Karpas-422 (cell line): Measurements from ENCODE around the gene EIF4G3. TPM values are rescaled to one million over a fixed set of nuclear protein-coding genes. Genes with fewer than 3 reads are reported as not detected.
"Not testable (repeated sequence)": the region's sequence is repeated elsewhere in the genome, so short reads cannot be mapped to it uniquely, and the experiment has no call there.

ENCODE experiments used
- DNase-seq: peaks from one replicate; pipeline ENCODE4 v3.0.0-alpha.2; 2015
- H2AFZ ChIP-seq: fragments of 200-600 bp; sonication (generic); 2 replicates; pipeline ENCODE4 v1.6.1; 2014; ENCODE audit warnings: antibody characterized with exemption, low read length, mixed read lengths
- H3K27ac ChIP-seq: fragments of 200-600 bp; sonication (generic); 2 replicates; pipeline ENCODE4 v1.5.1; 2014; ENCODE audit warnings: mild to moderate bottlenecking, low read length, moderate library complexity
- H3K27me3 ChIP-seq: fragments of 200-600 bp; sonication (generic); 2 replicates; pipeline ENCODE4 v1.6.1; 2014; ENCODE audit warnings: low read length, mixed read lengths
- H3K36me3 ChIP-seq: fragments of 200-600 bp; sonication (generic); 2 replicates; pipeline ENCODE4 v1.6.1; 2014; ENCODE audit warnings: low read length, mixed read lengths; ENCODE audit not compliant: insufficient read depth
- H3K4me1 ChIP-seq: fragments of 200-600 bp; sonication (generic); 2 replicates; pipeline ENCODE4 v1.6.1; 2014; ENCODE audit warnings: mild to moderate bottlenecking, low read length, mixed read lengths
- H3K4me2 ChIP-seq: fragments of 200-600 bp; sonication (generic); 2 replicates; pipeline ENCODE4 v1.6.1; 2014; ENCODE audit warnings: low read length, low read depth, mild to moderate bottlenecking; ENCODE audit not compliant: poor library complexity, severe bottlenecking
- H3K4me3 ChIP-seq: fragments of 200-600 bp; sonication (generic); 2 replicates; pipeline ENCODE4 v1.5.1; 2014; ENCODE audit warnings: mild to moderate bottlenecking, antibody characterized with exemption, low read length, mixed read lengths
- H3K79me2 ChIP-seq: fragments of 200-600 bp; sonication (generic); 2 replicates; pipeline ENCODE4 v1.6.1; 2014; ENCODE audit warnings: mild to moderate bottlenecking, low read length, mixed read lengths
- H3K9ac ChIP-seq: fragments of 200-600 bp; sonication (generic); 2 replicates; pipeline ENCODE4 v1.6.0; 2014; ENCODE audit warnings: low read length
- H3K9me2 ChIP-seq: fragments of 200-600 bp; sonication (generic), shearing (Covaris generic); replicated peaks from 2 replicates; pipeline ENCODE4 v1.6.0; 2014; ENCODE audit warnings: mild to moderate bottlenecking, low read length, moderate library complexity; ENCODE audit not compliant: insufficient read depth
- H3K9me3 ChIP-seq: fragments of 300-700, 200-600 bp; sonication (generic); 2 replicates; pipeline ENCODE4 v1.6.1; 2014; ENCODE audit warnings: low read length, mixed read lengths
- H4K20me1 ChIP-seq: fragments of 200-600 bp; sonication (generic); 2 replicates; pipeline ENCODE4 v1.6.1; 2014; ENCODE audit warnings: mild to moderate bottlenecking, antibody characterized with exemption, low read length, low read depth; ENCODE audit not compliant: insufficient read depth
- total RNA-seq: library from RNA; depleted of rRNA; stranded (reverse); fragments of >200 nt; shearing (Covaris generic); gene quantifications from 2 replicates; pipeline ENCODE4 v1.2.3, GENCODE V29; 2014; ENCODE audit warnings: low replicate concordance

Gene EIF4G3
- total RNA-seq, 1 experiment from 2014 or later = 139 TPM

- H2AFZ ChIP-seq = no peak overlapping the region
These were observed 80.7 kb downstream of the EIF4G3 start for GRCh38 chr1:21095976-21096375.

GRCh38 chr1:21094282-21094681, 82.4 kb downstream of the EIF4G3 start:
- not testable (repeated sequence) for H2AFZ ChIP-seq, H4K20me1 ChIP-seq, H3K4me2 ChIP-seq, DNase-seq, H3K27ac ChIP-seq, H3K4me3 ChIP-seq, H3K9me3 ChIP-seq, H3K27me3 ChIP-seq, H3K9me2 ChIP-seq, H3K9ac ChIP-seq
- Histone ChIP-seq H3K36me3 (peaks cover 57% of the 10 kb centered on the region), H3K79me2 (peaks cover 77% of the 10 kb centered on the region), H3K4me1 (peaks cover 21% of the 10 kb centered on the region)

More at GRCh38 chr1:21095976-21096375, 80.7 kb downstream of the EIF4G3 start:
- Histone ChIP-seq H3K36me3 (peaks cover 63% of the 10 kb centered on the region), H3K4me2 (no peak overlapping the region), H3K27ac (no peak overlapping the region), H4K20me1 (no peaks in the 10 kb centered on the region), H3K79me2 (peaks cover 77% of the 10 kb centered on the region), H3K27me3 (no peaks in the 10 kb centered on the region), H3K4me1 (peaks cover 9% of the 10 kb centered on the region; the same call in 1 of the 2 replicates), H3K9me3 (peaks cover 3% of the 10 kb centered on the region; the same call in 1 of the 2 replicates), H3K4me3 (no peak overlapping the region), H3K9ac (no peak overlapping the region), H3K9me2 (no peaks in the 10 kb centered on the region)
- no peak for DNase-seq

GRCh38 chr1:21093271-21093958, 83.3 kb downstream of the EIF4G3 start:
- H3K9ac ChIP-seq, H3K9me2 ChIP-seq, H4K20me1 ChIP-seq, H2AFZ ChIP-seq, H3K27ac ChIP-seq, H3K4me3 ChIP-seq, H3K4me2 ChIP-seq, H3K27me3 ChIP-seq, DNase-seq, H3K9me3 ChIP-seq: not testable (repeated sequence)
- Histone ChIP-seq H3K4me1 (peaks cover 21% of the 10 kb centered on the region), H3K79me2 (peaks cover 77% of the 10 kb centered on the region), H3K36me3 (peaks cover 57% of the 10 kb centered on the region)

GRCh38 chr1:21092545-21092944, 84.2 kb downstream of the EIF4G3 start:
- not testable (repeated sequence) for H3K9ac ChIP-seq, H3K27me3 ChIP-seq, H3K9me2 ChIP-seq, H3K27ac ChIP-seq, DNase-seq, H3K4me3 ChIP-seq, H2AFZ ChIP-seq, H3K9me3 ChIP-seq, H4K20me1 ChIP-seq, H3K4me2 ChIP-seq
- Histone ChIP-seq H3K4me1 (peaks cover 21% of the 10 kb centered on the region), H3K79me2 (peaks cover 75% of the 10 kb centered on the region), H3K36me3 (peaks cover 52% of the 10 kb centered on the region)

- not testable (repeated sequence) for DNase-seq, H3K9ac ChIP-seq
- H3K27ac ChIP-seq = 0 out of 2 replicates have a peak overlapping the region, but pooled peaks have one; percentile 5
These were observed 85.5 kb downstream of the EIF4G3 start for GRCh38 chr1:21091053-21091690.

GRCh38 chr1:21090463-21090862, 86.2 kb downstream of the EIF4G3 start:
- peaks cover under 1% of the 10 kb centered on the region; the same call in 1 of the 2 replicates for H3K9me3 ChIP-seq
- DNase-seq = no peak

More at GRCh38 chr1:21091053-21091690, 85.5 kb downstream of the EIF4G3 start:
- H3K9me2 ChIP-seq, H3K27me3 ChIP-seq, H3K4me3 ChIP-seq, H2AFZ ChIP-seq, H3K9me3 ChIP-seq, H3K4me2 ChIP-seq, H4K20me1 ChIP-seq: not testable (repeated sequence)
- peaks cover 74% of the 10 kb centered on the region for H3K79me2 ChIP-seq
- peaks cover 21% of the 10 kb centered on the region for H3K4me1 ChIP-seq
- H3K36me3 ChIP-seq = peaks cover 46% of the 10 kb centered on the region

GRCh38 chr1:21089731-21090130, 87.0 kb downstream of the EIF4G3 start:
- H3K9ac ChIP-seq = no peak overlapping the region
- no peaks in the 10 kb centered on the region for H3K9me2 ChIP-seq
- peaks cover 38% of the 10 kb centered on the region for H3K36me3 ChIP-seq
- DNase-seq = no peak
- no peak overlapping the region for H3K4me3 ChIP-seq
- no peaks in the 10 kb centered on the region for H3K27me3 ChIP-seq
- no peak overlapping the region for H3K27ac ChIP-seq
- no peak overlapping the region for H3K4me2 ChIP-seq
- peaks cover 21% of the 10 kb centered on the region for H3K4me1 ChIP-seq
- H4K20me1 ChIP-seq = no peaks in the 10 kb centered on the region
- no peaks in the 10 kb centered on the region for H3K9me3 ChIP-seq
- H3K79me2 ChIP-seq = peaks cover 73% of the 10 kb centered on the region
- H2AFZ ChIP-seq = no peak overlapping the region

More at GRCh38 chr1:21090463-21090862, 86.2 kb downstream of the EIF4G3 start:
- Histone ChIP-seq H4K20me1 (no peaks in the 10 kb centered on the region), H3K9ac (no peak overlapping the region), H3K4me3 (no peak overlapping the region), H3K4me1 (peaks cover 21% of the 10 kb centered on the region), H3K36me3 (peaks cover 42% of the 10 kb centered on the region), H3K79me2 (peaks cover 74% of the 10 kb centered on the region), H2AFZ (no peak overlapping the region), H3K4me2 (no peak overlapping the region), H3K9me2 (no peaks in the 10 kb centered on the region), H3K27ac (0 out of 2 replicates have a peak overlapping the region, but pooled peaks have one; percentile 5), H3K27me3 (no peaks in the 10 kb centered on the region)

- H3K27ac ChIP-seq = no peak overlapping the region
These were observed 87.4 kb downstream of the EIF4G3 start for GRCh38 chr1:21089299-21089698.

More at GRCh38 chr1:21089299-21089698, 87.4 kb downstream of the EIF4G3 start:
- no peak overlapping the region for H3K9ac ChIP-seq
- H4K20me1 ChIP-seq = no peaks in the 10 kb centered on the region
- H3K4me2 ChIP-seq = no peak overlapping the region
- peaks cover 25% of the 10 kb centered on the region for H3K4me1 ChIP-seq
- H3K9me3 ChIP-seq = no peaks in the 10 kb centered on the region
- H3K36me3 ChIP-seq = peaks cover 38% of the 10 kb centered on the region
- no peak overlapping the region for H3K4me3 ChIP-seq
- H3K9me2 ChIP-seq = no peaks in the 10 kb centered on the region
- H2AFZ ChIP-seq = no peak overlapping the region
- peaks cover 76% of the 10 kb centered on the region for H3K79me2 ChIP-seq
- DNase-seq = no peak
- H3K27me3 ChIP-seq = no peaks in the 10 kb centered on the region
